Keratinocyte (primary cell): Measurements from ENCODE around the gene HOXD4. TPM values are rescaled to one million over a fixed set of nuclear protein-coding genes. Genes with fewer than 3 reads are reported as not detected.

ENCODE experiments used
- DNase-seq: peaks from one replicate; pipeline ENCODE4 v3.0.0-alpha.2; 2011; ENCODE audit warnings: low read depth, missing footprints, low spot score
- FAIRE-seq: peaks from 2 replicates; lab custom pipeline; 2011; peaks lifted over from hg19 to GRCh38; lab: Jason Lieb, UNC
- H2AFZ ChIP-seq: 2 replicates; pipeline ENCODE4 v1.6.0; 2012; ENCODE audit warnings: low read length, control low read depth, inconsistent platforms; ENCODE audit not compliant: control insufficient read depth
- H3K27ac ChIP-seq: 2 replicates; pipeline ENCODE4 v1.5.1; 2011; ENCODE audit warnings: low read length; ENCODE audit not compliant: control insufficient read depth, insufficient read depth
- H3K27me3 ChIP-seq: 3 replicates; pipeline ENCODE4 v1.6.0; 2011; ENCODE audit warnings: low read length; ENCODE audit not compliant: control insufficient read depth, insufficient read depth; ENCODE audit errors: extremely low read depth
- H3K36me3 ChIP-seq, 2 experiments: 2 replicates in 1 of 2; 3 replicates in 1 of 2; pipeline ENCODE4 v1.5.1; 2011; ENCODE audit warnings: low read length in 2 of 2, mild to moderate bottlenecking in 1 of 2; ENCODE audit not compliant: control insufficient read depth in 2 of 2, insufficient read depth in 2 of 2; ENCODE audit errors: extremely low read depth in 1 of 2
- H3K4me1 ChIP-seq: 3 replicates; pipeline ENCODE4 v1.5.1; 2011; ENCODE audit warnings: low read length; ENCODE audit not compliant: control insufficient read depth, insufficient read depth; ENCODE audit errors: extremely low read depth
- H3K4me2 ChIP-seq: 3 replicates; pipeline ENCODE4 v1.6.0; 2011; ENCODE audit warnings: low read depth, low read length; ENCODE audit not compliant: control insufficient read depth, insufficient read depth; ENCODE audit errors: extremely low read depth
- H3K4me3 ChIP-seq, 3 experiments: fragments of 200-600 bp in 1 of 3; sonication (generic) in 1 of 3; 2 replicates in 2 of 3; 3 replicates in 1 of 3; pipeline ENCODE4 v1.5.1; 2011 to 2016; ENCODE audit warnings: low read length in 3 of 3, mild to moderate bottlenecking in 3 of 3, control low read depth in 2 of 3, inconsistent platforms in 1 of 3, low read depth in 1 of 3, mixed read lengths in 1 of 3, mixed run types in 1 of 3, moderate library complexity in 1 of 3; ENCODE audit not compliant: control insufficient read depth in 2 of 3, insufficient read depth in 2 of 3; ENCODE audit errors: extremely low read depth in 1 of 3
- H3K79me2 ChIP-seq: 2 replicates; pipeline ENCODE4 v1.6.0; 2012; ENCODE audit warnings: low read length; ENCODE audit not compliant: control insufficient read depth, insufficient read depth
- H3K9ac ChIP-seq: 3 replicates; pipeline ENCODE4 v1.6.0; 2011; ENCODE audit warnings: low read length; ENCODE audit not compliant: control insufficient read depth, insufficient read depth; ENCODE audit errors: extremely low read depth
- H3K9me1 ChIP-seq: 3 replicates; pipeline ENCODE4 v1.6.0; 2011; ENCODE audit warnings: low read length; ENCODE audit not compliant: control insufficient read depth, insufficient read depth; ENCODE audit errors: extremely low read depth
- H3K9me3 ChIP-seq: 2 replicates; pipeline ENCODE4 v1.5.1; 2012; ENCODE audit warnings: low read depth, low read length; ENCODE audit not compliant: control insufficient read depth
- H4K20me1 ChIP-seq: 3 replicates; pipeline ENCODE4 v1.6.0; 2011; ENCODE audit warnings: low read length; ENCODE audit not compliant: control insufficient read depth, insufficient read depth; ENCODE audit errors: extremely low read depth
- CTCF ChIP-seq, 3 experiments: IDR thresholded peaks in 1 of 3; conservative IDR thresholded peaks in 1 of 3; optimal IDR thresholded peaks in 1 of 3; 2 replicates in 2 of 3; 3 replicates in 1 of 3; pipeline versions ENCODE3 to v1.5.1; 2011; ENCODE audit warnings: low read length in 3 of 3, mild to moderate bottlenecking in 3 of 3, moderate library complexity in 2 of 3, control low read depth in 1 of 3, inconsistent platforms in 1 of 3; ENCODE audit not compliant: insufficient read depth in 2 of 3; ENCODE audit errors: extremely low read depth in 1 of 3
- EZH2 ChIP-seq: IDR thresholded peaks from one replicate; pipeline ENCODE4 v1.6.1; 2012; ENCODE audit warnings: inconsistent platforms, mild to moderate bottlenecking, low read length, moderate library complexity
- dilution Hi-C: fragments of 300-500 bp; cut with MboI; formaldehyde crosslinking; loops from one replicate; pipeline ENCODE4 v1.7.0; 2020; ENCODE audit warnings: low sequenced_read_pairs; ENCODE audit not compliant: extremely low pct_ligation_motif_present
- polyA plus RNA-seq, 5 experiments: library from polyadenylated mRNA; depleted of rRNA in 3 of 5; stranded (reverse) in 3 of 5; stranded (forward) in 1 of 5; unstranded in 1 of 5; fragments of >200 nt; gene quantifications; 1 replicate in 1 of 5; 2 replicates in 3 of 5; 3 replicates in 1 of 5; pipeline versions ENCODE4 v1.2.1 to v1.2.3, GENCODE V29; 2011 to 2012; ENCODE audit warnings: missing spikeins in 2 of 5, low read depth in 1 of 5, low replicate concordance in 1 of 5

The HOXD4 gene
- polyA plus RNA-seq, 1 donor (not counting 4 experiments of a cell fraction or from before 2014, with no cell fraction given), result not detected

- no peak overlapping the region for H3K4me2 ChIP-seq
- no peaks in the 10 kb centered on the region for H3K4me1 ChIP-seq
- no peaks in the 10 kb centered on the region for H4K20me1 ChIP-seq
- FAIRE-seq (no peak), DNase-seq (no peak)
- H3K79me2 ChIP-seq, result no peaks in the 10 kb centered on the region
- H3K36me3 ChIP-seq, result no peaks in the 10 kb centered on the region
- no peak overlapping the region for H2AFZ ChIP-seq
- H3K27ac ChIP-seq, result no peak overlapping the region
- peaks cover 79% of the 10 kb centered on the region for H3K27me3 ChIP-seq
- H3K9ac ChIP-seq, result no peak overlapping the region
- H3K9me1 ChIP-seq, result no peaks in the 10 kb centered on the region
- no peaks in the 10 kb centered on the region for H3K9me3 ChIP-seq
- dilution Hi-C loops, result no loop called here
- no peak for TF ChIP-seq CTCF (optimal IDR thresholded peaks at IDR 0.05 in 1 of 3, IDR thresholded peaks at IDR 0.05 in 1 of 3, conservative IDR thresholded peaks at IDR 0.05 in 1 of 3; ENCODE audit: extremely low read depth in 1 of 3, insufficient read depth in 2 of 3, low read length in 3 of 3)
- no peak for TF ChIP-seq EZH2
- no peak overlapping the region for H3K4me3 ChIP-seq
These were observed 6.0 kb upstream of the HOXD4 start for GRCh38 chr2:176145085-176145969.

DNA sequence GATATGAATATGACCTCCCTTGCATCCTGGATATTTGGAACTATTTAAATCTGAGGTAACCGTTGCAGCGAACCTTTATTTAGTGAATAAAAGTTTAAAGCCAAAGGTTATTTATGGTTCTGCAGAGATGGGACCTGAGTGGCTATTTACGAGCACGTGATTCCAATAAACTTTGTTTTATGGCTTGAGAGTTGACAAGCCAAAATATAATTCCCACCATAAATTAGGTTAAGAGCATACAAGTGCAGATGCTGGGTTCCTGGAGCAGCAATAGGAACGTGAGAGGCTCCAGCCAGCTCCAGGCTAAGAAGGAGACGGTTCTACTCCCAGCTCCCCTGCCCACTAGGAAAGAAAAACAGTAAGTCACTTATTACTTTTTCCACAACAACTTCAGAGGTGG is 5.2 kb upstream of the HOXD4 start:
- peaks cover 80% of the 10 kb centered on the region for H3K27me3 ChIP-seq

More for the DNA sequence above, 5.2 kb upstream of the HOXD4 start:
- H3K27ac ChIP-seq, result no peak overlapping the region
- dilution Hi-C loops, result no loop called here
- no peak overlapping the region for H3K9ac ChIP-seq
- TF ChIP-seq CTCF (optimal IDR thresholded peaks at IDR 0.05 in 1 of 3, IDR thresholded peaks at IDR 0.05 in 1 of 3, conservative IDR thresholded peaks at IDR 0.05 in 1 of 3; ENCODE audit: extremely low read depth in 1 of 3, insufficient read depth in 2 of 3, low read length in 3 of 3), result no peak
- DNase-seq (no peak), FAIRE-seq (no peak)
- no peaks in the 10 kb centered on the region for H3K9me3 ChIP-seq
- no peaks in the 10 kb centered on the region for H3K4me1 ChIP-seq
- H3K4me3 ChIP-seq, result no peak overlapping the region
- H3K36me3 ChIP-seq, result no peaks in the 10 kb centered on the region
- H3K4me2 ChIP-seq, result no peak overlapping the region
- no peaks in the 10 kb centered on the region for H3K79me2 ChIP-seq
- H3K9me1 ChIP-seq, result no peaks in the 10 kb centered on the region
- H4K20me1 ChIP-seq, result no peaks in the 10 kb centered on the region
- no peak overlapping the region for H2AFZ ChIP-seq
